BLaER1 (cell line): ENCODE measurements around the gene GJA5.

Experiments used
- H3K27ac ChIP-seq: shearing (Covaris generic); formaldehyde crosslinking; 2 replicates; pipeline ENCODE4 v1.8.1; 2022
- H3K27me3 ChIP-seq: shearing (Covaris generic); formaldehyde crosslinking; 2 replicates; pipeline ENCODE4 v1.8.1; 2022
- H3K36me3 ChIP-seq: shearing (Covaris generic); formaldehyde crosslinking; 2 replicates; pipeline ENCODE4 v1.8.1; 2022
- H3K4me1 ChIP-seq: shearing (Covaris generic); formaldehyde crosslinking; 2 replicates; pipeline ENCODE4 v1.8.1; 2022
- H3K4me2 ChIP-seq: shearing (Covaris generic); formaldehyde crosslinking; 2 replicates; pipeline ENCODE4 v1.8.1; 2022
- H3K4me3 ChIP-seq: shearing (Covaris generic); formaldehyde crosslinking; 2 replicates; pipeline ENCODE4 v1.8.1; 2022
- H3K9ac ChIP-seq: shearing (Covaris generic); formaldehyde crosslinking; 2 replicates; pipeline ENCODE4 v1.8.1; 2022
- H3K9me3 ChIP-seq: shearing (Covaris generic); formaldehyde crosslinking; 2 replicates; pipeline ENCODE4 v1.8.1; 2022
- H4K20me1 ChIP-seq: shearing (Covaris generic); formaldehyde crosslinking; 2 replicates; pipeline ENCODE4 v1.8.1; 2022
- Cebpa-rat ChIP-seq: shearing (Covaris generic); IDR thresholded peaks from 2 replicates; pipeline ENCODE4 v1.8.1; 2022

The GJA5 gene

DNA sequence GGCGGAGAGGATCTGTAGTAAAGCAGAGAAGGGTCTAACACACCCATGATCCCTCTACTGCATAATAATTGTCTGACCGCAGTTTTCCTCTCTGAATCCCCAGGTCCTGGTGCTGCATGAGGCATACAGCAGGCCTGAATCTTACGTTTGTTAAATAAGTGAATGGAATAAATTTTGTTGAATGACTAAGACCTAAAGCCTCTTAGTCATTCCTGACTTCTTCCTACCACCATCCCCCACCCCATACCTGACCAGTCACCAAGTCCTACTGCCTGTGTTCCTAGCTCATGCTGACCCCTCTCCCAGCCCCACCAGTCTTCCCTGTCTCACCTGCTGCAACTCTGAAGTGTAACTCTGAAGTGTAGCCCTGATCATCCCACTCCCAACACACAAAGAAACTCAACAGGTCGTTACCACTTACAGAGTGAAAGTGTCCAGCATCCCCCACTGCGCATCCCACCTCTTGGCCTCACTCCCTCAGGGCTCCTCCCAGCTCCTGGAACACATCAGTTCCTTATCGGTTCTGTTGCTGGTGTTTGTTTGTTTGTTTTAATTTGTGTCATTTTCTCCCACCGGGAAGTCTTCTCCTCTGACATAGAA lies 9.7 kb downstream of the GJA5 start:
- H3K4me1 ChIP-seq = peaks cover 11% of the 10 kb centered on the region; the same call in 1 of the 2 replicates
- no peaks in the 10 kb centered on the region for H3K27me3 ChIP-seq
- H4K20me1 ChIP-seq = no peaks in the 10 kb centered on the region
- no peaks in the 10 kb centered on the region for H3K36me3 ChIP-seq
- H3K4me2 ChIP-seq = no peak overlapping the region
- H3K27ac ChIP-seq = no peak overlapping the region
- no peak for TF ChIP-seq Cebpa-rat
- H3K9ac ChIP-seq = no peak overlapping the region
- no peaks in the 10 kb centered on the region for H3K9me3 ChIP-seq
- no peak overlapping the region for H3K4me3 ChIP-seq

DNA sequence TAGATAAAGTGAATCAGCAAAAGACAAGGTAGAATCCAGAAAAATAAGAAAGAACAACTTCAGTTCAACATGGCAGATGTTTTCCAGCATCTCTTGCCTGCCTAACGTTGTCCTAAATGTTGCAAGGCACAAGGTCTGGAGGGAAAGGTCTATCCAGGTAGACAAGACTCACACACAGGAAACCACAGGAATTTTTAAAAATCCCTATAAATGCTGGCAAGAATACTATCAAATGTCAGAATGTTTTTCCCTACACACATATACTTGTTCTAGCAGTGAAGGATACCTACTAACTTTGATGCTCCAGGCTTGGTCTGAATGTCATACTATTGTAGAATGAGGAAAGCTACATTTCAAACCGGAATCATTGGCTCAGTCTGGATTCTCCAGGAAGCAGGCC lies 10.6 kb downstream of the GJA5 start:
- no peaks in the 10 kb centered on the region for H3K9me3 ChIP-seq
- peaks cover 11% of the 10 kb centered on the region; the same call in 1 of the 2 replicates for H3K4me1 ChIP-seq
- H3K9ac ChIP-seq = no peak overlapping the region
- no peak for TF ChIP-seq Cebpa-rat
- no peaks in the 10 kb centered on the region for H3K27me3 ChIP-seq
- no peak overlapping the region for H3K27ac ChIP-seq
- no peak overlapping the region for H3K4me2 ChIP-seq
- no peak overlapping the region for H3K4me3 ChIP-seq
- no peaks in the 10 kb centered on the region for H4K20me1 ChIP-seq
- no peaks in the 10 kb centered on the region for H3K36me3 ChIP-seq

DNA sequence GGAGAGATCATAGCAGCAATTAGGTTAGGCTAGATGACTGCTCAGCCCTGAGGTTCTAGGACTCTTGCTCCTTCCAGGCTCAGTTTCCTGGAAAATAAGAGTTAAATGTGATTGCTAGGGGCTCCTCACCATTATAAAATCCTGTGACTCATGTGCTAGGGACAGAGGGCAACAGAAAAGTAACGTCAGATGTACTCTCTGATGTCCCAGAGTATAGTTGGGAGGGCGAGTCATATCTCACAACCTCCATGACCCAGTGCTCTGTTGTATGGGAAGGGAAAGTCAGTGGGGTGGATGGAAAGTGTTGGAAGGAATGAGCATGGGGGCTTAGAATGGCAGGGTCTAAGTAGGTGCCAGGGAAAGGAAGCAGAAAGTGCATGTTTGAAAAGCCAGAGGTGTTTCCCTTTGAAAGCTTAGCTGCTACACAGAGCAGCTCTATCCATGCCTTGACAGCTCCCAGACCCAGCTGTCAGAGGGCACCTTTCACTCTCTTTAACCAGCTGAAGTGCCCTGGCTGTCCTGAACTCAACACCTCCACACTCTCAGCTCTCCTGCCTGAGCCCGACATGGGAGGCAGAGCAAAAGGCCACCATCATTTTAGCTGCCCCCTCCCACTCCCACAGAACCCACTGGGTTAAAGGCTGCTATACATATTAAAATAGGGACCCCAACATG lies 11.6 kb downstream of the GJA5 start:
- Histone ChIP-seq H3K4me2 (no peak overlapping the region), H3K4me1 (peaks cover 11% of the 10 kb centered on the region; the same call in 1 of the 2 replicates), H3K27me3 (no peaks in the 10 kb centered on the region), H3K9me3 (no peaks in the 10 kb centered on the region), H4K20me1 (no peaks in the 10 kb centered on the region), H3K27ac (no peak overlapping the region), H3K9ac (no peak overlapping the region), H3K36me3 (no peaks in the 10 kb centered on the region), H3K4me3 (no peak overlapping the region)
- no peak for TF ChIP-seq Cebpa-rat

DNA sequence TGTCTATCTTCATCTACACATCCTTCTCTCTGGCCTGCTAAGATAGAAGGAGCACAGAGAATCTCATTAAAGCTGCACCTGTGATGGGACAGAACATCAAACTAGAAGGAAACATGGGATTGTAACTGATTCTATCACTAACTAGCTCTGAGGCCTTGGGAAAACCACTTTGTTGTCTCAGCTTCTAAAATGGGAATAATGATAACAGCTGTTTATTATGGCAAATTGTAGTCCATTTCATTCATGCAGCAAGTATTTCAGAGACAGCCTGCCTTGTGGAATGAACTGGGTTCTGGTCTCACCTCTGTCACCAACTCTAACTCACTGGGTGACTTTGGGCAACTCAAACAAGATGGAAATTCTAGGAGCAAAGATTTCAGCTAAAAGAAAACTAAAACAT lies 12.4 kb downstream of the GJA5 start:
- no peaks in the 10 kb centered on the region for H3K27me3 ChIP-seq
- no peak for TF ChIP-seq Cebpa-rat
- no peak overlapping the region for H3K4me2 ChIP-seq
- no peaks in the 10 kb centered on the region for H3K36me3 ChIP-seq
- H3K9me3 ChIP-seq = no peaks in the 10 kb centered on the region
- H3K4me3 ChIP-seq = no peak overlapping the region
- H3K9ac ChIP-seq = no peak overlapping the region
- H4K20me1 ChIP-seq = no peaks in the 10 kb centered on the region
- peaks cover 11% of the 10 kb centered on the region; the same call in 1 of the 2 replicates for H3K4me1 ChIP-seq
- H3K27ac ChIP-seq = no peak overlapping the region

DNA sequence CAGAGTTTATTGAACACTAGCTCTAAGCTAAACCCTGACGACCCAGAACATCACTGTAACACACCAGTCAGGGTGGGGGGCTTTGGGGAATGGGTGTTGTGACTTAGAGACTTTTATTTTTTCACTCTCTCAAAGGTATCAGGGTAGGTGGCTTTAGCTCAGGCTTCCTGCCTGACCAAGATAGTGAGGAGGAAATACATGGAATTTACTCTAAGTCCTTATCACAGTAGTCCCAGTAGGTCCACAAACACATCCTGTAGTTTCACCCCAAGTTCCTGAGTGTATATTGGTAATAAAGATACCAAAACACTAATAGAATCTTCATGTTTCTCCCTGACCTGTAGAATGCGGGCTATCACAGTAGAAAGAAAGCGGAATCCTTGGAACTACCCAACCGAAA lies 15.1 kb downstream of the GJA5 start:
- Histone ChIP-seq H3K4me3 (no peak overlapping the region), H4K20me1 (no peaks in the 10 kb centered on the region), H3K4me1 (no peaks in the 10 kb centered on the region), H3K36me3 (no peaks in the 10 kb centered on the region), H3K9ac (no peak overlapping the region), H3K27ac (no peak overlapping the region), H3K9me3 (no peaks in the 10 kb centered on the region), H3K27me3 (no peaks in the 10 kb centered on the region), H3K4me2 (no peak overlapping the region)
- no peak for TF ChIP-seq Cebpa-rat

DNA sequence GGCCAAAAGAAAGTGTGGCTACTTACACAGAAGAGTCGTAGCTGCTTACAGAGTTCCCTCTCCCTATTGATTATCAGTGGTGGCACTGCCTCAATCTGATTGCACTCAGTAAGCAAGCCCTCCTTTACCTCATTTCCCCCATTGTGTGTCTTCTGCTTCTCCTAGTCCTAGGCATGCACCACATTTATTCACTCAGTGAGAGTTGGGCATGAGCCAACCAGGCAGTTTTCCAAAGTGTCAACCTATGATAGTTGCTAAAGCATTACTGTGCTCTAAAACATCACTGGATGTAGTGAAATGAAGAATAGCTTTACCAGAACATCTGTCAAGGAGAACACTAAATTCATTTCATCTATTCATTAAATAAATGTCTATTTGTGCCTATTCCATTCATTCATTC lies 19.3 kb downstream of the GJA5 start:
- no peak for TF ChIP-seq Cebpa-rat
- no peaks in the 10 kb centered on the region for H3K36me3 ChIP-seq
- no peaks in the 10 kb centered on the region for H3K27me3 ChIP-seq
- no peaks in the 10 kb centered on the region for H3K9me3 ChIP-seq
- H3K4me3 ChIP-seq = no peak overlapping the region
- H3K4me2 ChIP-seq = no peak overlapping the region
- H3K9ac ChIP-seq = no peak overlapping the region
- H4K20me1 ChIP-seq = no peaks in the 10 kb centered on the region
- no peak overlapping the region for H3K27ac ChIP-seq
- H3K4me1 ChIP-seq = no peaks in the 10 kb centered on the region

DNA sequence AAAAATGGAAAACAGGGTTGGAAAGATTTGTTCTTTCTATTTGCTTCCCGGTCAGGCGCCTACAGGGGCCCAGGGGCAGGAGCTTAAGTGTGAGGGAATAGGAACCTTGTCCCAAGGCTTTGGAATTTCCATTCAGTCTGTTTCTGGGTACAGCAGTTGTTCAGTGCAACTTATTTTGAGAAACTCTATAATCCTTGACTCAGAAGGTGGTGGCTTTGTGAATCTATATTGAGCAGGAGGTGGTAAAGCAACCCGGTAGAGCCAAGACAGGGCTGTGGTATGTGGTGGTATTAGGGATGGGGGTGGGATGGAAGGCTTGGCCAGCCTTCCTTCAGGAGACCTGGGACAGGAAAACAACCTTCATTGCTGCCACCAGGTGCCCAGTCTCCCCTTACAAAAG lies 20.0 kb downstream of the GJA5 start:
- no peak overlapping the region for H3K4me3 ChIP-seq
- TF ChIP-seq Cebpa-rat = no peak
- H3K27ac ChIP-seq = no peak overlapping the region
- H4K20me1 ChIP-seq = no peaks in the 10 kb centered on the region
- no peak overlapping the region for H3K9ac ChIP-seq
- H3K4me1 ChIP-seq = no peaks in the 10 kb centered on the region
- H3K27me3 ChIP-seq = no peaks in the 10 kb centered on the region
- no peak overlapping the region for H3K4me2 ChIP-seq
- no peaks in the 10 kb centered on the region for H3K9me3 ChIP-seq
- no peaks in the 10 kb centered on the region for H3K36me3 ChIP-seq

DNA sequence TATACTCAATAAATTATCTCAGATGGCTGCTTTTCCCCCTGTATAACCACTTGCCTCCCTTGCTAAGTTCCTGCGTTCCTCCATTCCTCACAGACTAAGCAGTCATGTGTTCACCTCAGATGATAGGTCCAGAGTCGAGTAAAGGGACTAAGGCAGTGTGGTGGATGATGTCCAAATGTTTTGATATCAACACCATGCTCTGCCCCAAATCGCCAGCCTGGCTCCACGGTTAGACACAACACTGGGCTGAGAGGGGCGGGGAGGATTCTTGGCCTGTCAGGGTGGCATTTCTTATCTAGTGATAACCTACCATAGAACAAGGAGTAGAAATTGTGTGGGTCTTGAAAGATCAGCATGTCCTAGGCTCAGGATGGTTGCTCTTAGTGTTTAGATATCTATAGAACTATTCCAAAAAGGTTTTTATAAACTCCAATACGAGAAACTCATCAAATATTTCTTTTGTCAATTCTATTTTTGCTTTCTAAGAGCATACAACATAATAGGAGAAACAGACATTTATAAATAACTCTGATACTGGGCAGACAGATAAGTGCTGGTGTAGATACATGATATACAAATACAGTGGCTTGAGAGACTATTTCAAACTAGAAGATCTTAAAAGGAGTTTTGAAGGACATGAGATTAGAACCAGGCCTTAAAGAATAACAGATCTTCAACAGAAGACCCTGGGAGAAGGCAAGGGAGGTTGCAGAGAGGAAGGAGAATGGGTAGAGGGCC lies 21.5 kb downstream of the GJA5 start:
- H4K20me1 ChIP-seq = no peaks in the 10 kb centered on the region
- no peak overlapping the region for H3K4me3 ChIP-seq
- no peaks in the 10 kb centered on the region for H3K9me3 ChIP-seq
- TF ChIP-seq Cebpa-rat = no peak
- H3K9ac ChIP-seq = no peak overlapping the region
- H3K27me3 ChIP-seq = no peaks in the 10 kb centered on the region
- no peak overlapping the region for H3K27ac ChIP-seq
- H3K36me3 ChIP-seq = no peaks in the 10 kb centered on the region
- no peak overlapping the region for H3K4me2 ChIP-seq
- H3K4me1 ChIP-seq = no peaks in the 10 kb centered on the region

DNA sequence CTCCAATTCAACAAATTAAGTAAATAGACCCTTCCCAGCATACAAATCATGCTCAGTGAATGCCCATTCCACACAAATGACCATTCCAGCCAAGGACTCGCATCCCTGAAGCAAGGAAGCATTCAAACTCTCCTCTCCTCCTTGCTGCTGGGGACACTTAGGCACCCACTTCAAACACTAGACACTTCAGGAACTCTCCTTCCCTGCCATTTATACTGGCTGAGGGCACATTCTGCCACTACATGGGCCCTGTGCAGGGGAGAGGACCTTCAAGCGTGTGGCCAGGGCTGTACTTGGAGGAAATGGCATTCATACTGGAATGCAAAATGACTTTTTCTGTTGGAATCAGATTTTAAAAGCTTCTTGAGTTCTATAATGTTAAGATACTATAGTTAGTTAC lies 22.3 kb downstream of the GJA5 start:
- H3K36me3 ChIP-seq = no peaks in the 10 kb centered on the region
- no peak overlapping the region for H3K4me2 ChIP-seq
- H3K9ac ChIP-seq = no peak overlapping the region
- H3K4me3 ChIP-seq = no peak overlapping the region
- no peaks in the 10 kb centered on the region for H3K27me3 ChIP-seq
- no peaks in the 10 kb centered on the region for H3K4me1 ChIP-seq
- no peaks in the 10 kb centered on the region for H4K20me1 ChIP-seq
- TF ChIP-seq Cebpa-rat = no peak
- no peaks in the 10 kb centered on the region for H3K9me3 ChIP-seq
- H3K27ac ChIP-seq = no peak overlapping the region

DNA sequence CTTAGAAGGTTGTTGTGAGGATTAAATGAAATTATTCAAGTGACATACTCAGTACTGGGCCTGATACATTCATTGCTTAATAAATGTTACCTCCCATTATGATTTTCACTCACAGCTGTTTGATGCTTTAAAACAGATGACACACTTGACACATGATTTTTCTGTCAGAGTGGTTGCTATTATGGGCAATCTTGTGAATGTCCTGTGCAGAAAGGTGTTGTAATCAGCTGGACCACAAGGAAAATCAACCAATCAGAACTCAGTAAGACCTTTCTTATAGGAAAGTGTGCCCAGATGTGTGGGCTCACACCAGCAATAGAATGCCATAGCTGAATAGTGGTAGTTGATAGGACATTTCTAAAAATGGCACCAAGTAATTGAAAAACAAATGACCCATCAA lies 23.5 kb downstream of the GJA5 start:
- no peaks in the 10 kb centered on the region for H3K36me3 ChIP-seq
- H3K4me1 ChIP-seq = no peaks in the 10 kb centered on the region
- H3K4me3 ChIP-seq = no peak overlapping the region
- no peak for TF ChIP-seq Cebpa-rat
- H3K9ac ChIP-seq = no peak overlapping the region
- no peak overlapping the region for H3K4me2 ChIP-seq
- no peak overlapping the region for H3K27ac ChIP-seq
- no peaks in the 10 kb centered on the region for H3K27me3 ChIP-seq
- no peaks in the 10 kb centered on the region for H3K9me3 ChIP-seq
- H4K20me1 ChIP-seq = no peaks in the 10 kb centered on the region
